IPS-18c (cell line): ENCODE data around the gene IPO7.
A peak's percentile ranks its signal among the peaks of the same experiment; 100 is the strongest.
"Not testable (repeated sequence)": the region's sequence is repeated elsewhere in the genome, so short reads cannot be mapped to it uniquely, and the experiment has no call there.

Experiments used
- H3K4me3 ChIP-seq: 2 replicates; pipeline ENCODE4 v1.7.0; 2013; ENCODE audit warnings: low read depth, mild to moderate bottlenecking, low read length, moderate library complexity; ENCODE audit not compliant: insufficient read depth
- H3K9me3 ChIP-seq: one replicate; pipeline ENCODE4 v1.6.1; 2013; ENCODE audit warnings: mild to moderate bottlenecking, low read length, moderate library complexity; ENCODE audit not compliant: control insufficient read depth, insufficient read depth

The IPO7 gene

DNA sequence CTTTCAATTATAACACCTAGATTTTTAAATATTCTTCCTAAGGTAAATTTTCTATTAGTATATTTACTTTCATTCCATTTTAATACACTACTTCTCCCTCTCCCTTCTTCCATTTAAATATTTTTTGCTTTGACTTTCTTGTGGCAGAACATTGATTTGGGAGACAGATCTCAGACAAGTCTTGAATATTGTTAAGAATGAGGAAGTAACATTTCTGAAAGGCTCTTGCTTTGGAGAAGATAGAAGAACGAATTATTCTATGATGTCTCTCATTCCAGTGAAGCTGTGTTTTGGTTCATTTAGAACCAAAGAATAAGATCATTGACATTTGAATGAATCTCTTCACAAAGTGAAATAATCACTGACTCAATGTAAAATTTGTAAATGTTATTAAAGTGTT, 2.4 kb downstream of the IPO7 start:
- H3K9me3 ChIP-seq, result peaks cover 2% of the 10 kb centered on the region
- H3K4me3 ChIP-seq, result no peak overlapping the region

DNA sequence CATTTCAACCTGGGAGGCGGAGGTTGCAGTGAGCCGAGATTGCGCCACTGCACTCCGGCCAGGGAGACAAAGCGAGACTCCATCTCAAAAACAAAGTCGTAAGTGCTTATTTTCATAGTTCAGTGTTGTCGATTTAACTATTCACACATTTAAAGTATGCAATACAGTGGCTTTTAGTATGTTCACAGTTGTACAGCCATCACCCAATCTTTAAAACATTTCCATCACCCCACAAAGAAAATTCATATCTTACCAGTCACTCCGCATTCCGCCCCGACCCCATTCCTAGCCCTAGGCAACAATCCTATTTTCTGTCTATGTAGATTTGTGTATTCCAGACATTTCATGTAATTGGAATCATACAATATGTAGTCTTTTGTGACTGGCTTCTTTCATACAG, 11.9 kb downstream of the IPO7 start:
- Histone ChIP-seq H3K9me3 (no peaks in the 10 kb centered on the region), H3K4me3 (no peak overlapping the region)

DNA sequence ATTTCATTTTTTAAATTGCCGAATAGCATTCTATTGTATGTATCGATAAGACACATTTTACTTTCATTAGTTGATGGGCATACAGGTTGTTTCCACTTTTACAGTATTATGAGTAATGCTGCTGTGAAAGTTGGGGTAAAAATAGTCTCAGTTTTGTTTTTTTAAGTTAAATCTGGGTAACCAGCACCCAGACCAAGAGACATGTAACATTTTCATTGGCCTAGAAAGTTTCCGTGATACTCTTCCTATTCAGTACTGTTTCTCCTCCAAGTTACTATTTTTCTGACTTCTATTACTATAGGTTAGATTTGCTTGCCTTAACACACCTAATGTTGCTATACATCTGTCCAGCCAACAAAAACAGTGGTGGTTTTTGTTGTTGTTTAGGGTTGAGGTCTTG, 12.3 kb downstream of the IPO7 start:
- H3K9me3 ChIP-seq, result no peaks in the 10 kb centered on the region
- H3K4me3 ChIP-seq, result no peak overlapping the region

DNA sequence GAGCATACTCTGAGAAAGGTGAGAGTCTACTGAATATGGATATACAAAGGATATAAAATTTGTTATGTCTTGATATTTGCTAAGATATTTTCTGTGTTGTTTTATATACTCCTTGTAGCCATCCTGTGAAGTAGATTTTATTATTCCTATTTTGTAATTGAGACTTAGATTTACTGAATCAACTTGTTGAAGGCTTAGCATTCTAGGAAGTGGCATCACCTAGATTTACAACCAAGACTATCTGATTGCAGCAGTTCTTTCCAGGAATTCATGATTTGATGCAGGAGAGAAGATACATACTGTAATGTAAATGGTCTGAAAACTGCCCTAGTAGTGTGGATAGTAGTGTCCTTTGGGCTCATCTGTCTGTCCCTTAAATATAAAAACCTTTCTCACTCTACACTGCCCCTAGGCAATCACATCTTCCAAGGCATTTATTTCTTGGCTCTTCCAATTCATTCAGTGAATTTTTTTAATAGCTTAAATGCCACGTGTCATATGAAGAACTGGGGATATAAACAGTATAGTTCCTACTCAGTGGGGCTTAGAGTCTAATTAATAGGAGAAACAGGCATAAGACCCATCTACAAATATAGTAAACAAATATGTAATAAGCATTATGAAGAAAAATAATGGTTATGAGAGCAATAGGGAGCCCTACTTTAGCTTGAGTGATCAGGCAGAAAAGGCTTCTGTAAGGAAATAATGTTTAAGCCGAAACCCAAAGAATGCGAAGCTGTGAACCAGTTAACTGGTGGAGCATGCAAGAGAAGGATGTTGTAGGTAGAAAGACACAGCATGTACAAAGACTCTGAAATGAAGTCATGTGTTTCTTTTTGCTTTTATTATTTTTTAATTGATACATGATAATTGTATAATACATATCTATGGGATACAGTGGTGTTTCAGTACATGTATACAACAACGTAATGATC, 13.6 kb downstream of the IPO7 start:
- no peaks in the 10 kb centered on the region for H3K9me3 ChIP-seq
- no peak overlapping the region for H3K4me3 ChIP-seq

DNA sequence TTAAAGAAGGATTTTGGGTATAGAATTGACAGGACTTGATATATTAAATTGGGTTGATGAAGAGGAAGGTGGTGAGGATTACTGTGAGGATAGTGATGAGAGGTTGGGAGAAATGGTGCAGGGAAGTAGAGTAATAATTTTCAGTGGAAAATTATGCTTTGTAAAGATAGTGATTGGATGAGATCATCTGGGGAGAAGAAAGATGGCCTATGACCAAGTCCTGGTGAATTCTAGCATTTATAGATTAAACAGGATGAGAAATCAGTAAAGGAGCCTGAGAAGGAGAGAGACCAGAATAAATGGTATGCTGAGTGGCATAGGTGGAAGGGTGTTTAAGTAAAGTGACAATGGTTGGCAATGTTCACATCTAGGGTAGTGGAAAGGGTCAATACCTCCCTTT, 15.0 kb downstream of the IPO7 start:
- no peak overlapping the region for H3K4me3 ChIP-seq
- H3K9me3 ChIP-seq, result peaks cover under 1% of the 10 kb centered on the region

DNA sequence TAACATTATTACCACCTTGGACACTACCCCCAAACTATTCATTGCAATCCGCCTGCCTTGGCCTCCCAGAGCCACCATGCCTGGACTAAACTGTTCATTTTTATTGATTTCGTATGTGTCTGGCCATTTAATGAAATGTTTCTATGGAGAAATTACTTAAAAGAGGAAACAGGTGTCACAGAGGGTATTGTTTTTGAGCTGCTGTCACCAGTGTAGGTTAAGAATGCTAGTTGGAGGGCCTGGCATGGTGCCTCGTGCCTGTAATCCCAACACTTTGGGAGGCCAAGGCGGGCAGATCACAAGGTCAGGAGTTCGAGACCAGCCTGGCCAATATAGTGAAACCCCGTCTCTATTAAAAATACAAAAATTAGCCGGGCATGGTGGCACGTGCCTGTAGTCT, 17.4 kb downstream of the IPO7 start:
- not testable (repeated sequence) for H3K9me3 ChIP-seq, H3K4me3 ChIP-seq

DNA sequence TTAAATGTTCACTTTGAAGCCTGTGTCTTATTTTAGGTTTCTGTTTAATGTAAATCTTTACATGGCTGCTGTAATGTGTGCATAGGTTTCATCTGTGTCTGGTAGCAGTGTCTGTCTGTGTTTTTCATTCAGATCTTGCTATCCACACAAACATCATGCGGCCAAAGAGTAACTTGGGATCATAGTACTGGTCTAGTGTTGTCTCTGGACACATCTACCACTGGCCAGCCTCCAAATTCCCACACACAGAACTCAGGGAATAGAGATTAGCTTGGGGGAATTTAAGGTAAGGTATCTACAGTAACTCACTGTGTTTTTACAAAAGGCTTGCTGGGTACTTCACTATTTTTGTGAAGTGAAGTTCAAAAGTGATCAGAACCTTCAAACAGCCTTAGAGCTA, 44.3 kb downstream of the IPO7 start:
- H3K4me3 ChIP-seq, result no peak overlapping the region
- no peaks in the 10 kb centered on the region for H3K9me3 ChIP-seq

DNA sequence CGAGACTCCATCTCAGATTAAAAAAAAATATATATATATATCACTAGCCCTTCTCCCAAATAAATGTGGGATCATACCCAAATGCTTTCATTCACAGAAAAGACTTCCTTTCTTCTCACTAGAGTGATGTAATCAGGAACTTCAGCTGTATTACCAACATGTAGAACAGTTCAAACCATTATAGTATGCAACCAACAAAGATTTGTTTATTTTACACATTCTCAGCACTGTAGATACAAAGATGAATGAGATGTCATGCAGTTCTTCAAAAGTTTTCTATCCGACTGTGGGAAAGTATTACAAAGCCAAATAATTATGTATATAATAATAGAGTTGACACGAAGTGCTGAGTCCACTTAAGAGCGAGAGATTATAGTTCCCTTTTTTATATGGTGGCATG, 54.2 kb downstream of the IPO7 start:
- H3K4me3 ChIP-seq, result no peak overlapping the region
- H3K9me3 ChIP-seq, result no peaks in the 10 kb centered on the region

DNA sequence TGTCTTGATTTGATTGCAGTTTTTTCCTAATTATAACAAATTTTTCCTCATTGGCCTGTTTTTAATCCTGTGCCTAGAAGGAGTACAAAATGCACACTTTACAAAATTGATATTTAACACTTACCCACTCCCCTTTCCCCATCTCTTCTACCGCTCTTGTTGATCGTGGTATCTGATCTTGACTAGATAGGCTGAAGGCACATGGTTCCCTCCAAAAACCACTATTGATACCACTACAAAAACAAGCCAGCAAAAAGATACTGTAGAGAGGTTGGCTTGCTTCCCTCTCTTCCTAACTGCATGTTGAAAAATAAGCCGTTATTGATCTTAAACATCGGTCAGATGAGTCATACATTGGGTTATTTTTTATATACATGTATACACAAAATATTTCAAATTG, 61.8 kb downstream of the IPO7 start:
- Histone ChIP-seq H3K9me3 (peaks cover 2% of the 10 kb centered on the region), H3K4me3 (no peak overlapping the region)

DNA sequence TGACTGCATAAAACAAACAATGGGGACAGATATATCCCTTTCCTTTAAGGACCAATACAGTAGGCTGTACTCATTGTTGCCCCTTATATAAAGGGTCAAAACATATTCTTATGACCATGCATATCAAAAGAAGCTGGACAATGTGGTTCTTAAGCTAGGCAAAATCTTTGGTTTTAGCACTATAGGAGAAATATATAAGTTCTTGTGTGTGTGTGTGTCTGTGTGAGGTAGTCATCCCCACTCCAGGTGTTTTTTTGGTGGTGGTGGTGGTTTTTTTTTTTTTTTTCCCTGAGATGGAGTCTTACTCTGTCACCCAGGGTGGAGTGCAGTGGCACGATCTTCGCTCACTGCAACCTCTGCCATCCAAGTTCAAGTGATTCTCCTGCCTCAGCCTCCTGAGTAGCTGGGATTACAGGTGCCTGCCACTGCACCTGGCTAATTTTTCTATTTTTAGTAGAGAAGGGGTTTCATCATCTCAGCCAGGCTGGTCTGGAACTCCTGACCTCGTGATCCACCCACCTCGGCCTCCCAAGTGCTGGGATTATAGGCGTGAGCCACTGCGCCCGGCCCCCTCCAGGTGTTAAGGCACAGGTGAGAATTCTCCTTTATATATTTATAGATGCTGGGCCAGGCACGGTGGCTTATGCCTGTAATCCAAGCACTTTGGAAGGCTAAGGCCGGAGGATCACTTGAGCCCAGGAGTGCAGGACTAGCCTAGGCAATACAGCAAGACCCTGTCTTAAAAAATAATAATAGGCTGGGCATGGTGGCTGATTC, 64.3 kb downstream of the IPO7 start:
- peaks cover 6% of the 10 kb centered on the region for H3K9me3 ChIP-seq
- no peak overlapping the region for H3K4me3 ChIP-seq

DNA sequence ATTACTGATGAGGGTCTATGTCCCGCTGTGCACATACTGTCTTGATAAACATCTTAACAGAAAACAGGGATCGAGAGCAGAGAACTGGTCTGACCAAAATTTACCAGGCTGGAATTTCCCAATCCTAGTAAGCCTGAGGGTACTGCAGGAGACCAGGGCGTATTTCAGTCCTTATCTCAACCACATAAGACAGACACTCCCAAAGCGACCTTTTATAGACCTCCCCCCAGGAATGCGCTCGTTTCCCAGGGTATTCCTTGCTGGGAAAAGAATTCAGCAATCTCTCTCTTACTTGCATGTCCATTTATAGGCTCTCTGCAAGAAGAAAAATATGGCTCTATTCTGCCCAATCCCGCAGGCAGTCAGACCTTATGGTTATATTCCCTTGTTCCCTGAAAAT, 67.6 kb downstream of the IPO7 start:
- not testable (repeated sequence) for H3K4me3 ChIP-seq, H3K9me3 ChIP-seq

DNA sequence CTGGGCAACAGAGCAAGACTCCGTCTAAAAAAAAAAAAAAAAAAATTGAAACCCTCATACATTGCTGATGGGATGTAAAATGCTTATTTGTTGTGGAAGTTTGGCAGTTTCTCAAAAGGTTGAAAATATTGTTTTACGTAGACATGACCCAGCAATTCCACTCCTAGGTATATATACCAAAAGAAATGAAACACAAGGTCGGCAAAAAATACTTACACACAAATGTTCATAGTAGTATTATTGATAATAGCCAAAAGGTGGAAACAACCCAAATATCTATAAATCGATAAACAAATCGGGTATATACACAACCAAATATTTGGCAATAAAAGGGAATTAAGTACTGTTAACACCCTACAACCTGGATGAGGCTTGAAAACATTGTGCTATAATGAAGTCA, 71.3 kb downstream of the IPO7 start:
- Histone ChIP-seq H3K4me3 (no peak overlapping the region), H3K9me3 (peaks cover 4% of the 10 kb centered on the region)

DNA sequence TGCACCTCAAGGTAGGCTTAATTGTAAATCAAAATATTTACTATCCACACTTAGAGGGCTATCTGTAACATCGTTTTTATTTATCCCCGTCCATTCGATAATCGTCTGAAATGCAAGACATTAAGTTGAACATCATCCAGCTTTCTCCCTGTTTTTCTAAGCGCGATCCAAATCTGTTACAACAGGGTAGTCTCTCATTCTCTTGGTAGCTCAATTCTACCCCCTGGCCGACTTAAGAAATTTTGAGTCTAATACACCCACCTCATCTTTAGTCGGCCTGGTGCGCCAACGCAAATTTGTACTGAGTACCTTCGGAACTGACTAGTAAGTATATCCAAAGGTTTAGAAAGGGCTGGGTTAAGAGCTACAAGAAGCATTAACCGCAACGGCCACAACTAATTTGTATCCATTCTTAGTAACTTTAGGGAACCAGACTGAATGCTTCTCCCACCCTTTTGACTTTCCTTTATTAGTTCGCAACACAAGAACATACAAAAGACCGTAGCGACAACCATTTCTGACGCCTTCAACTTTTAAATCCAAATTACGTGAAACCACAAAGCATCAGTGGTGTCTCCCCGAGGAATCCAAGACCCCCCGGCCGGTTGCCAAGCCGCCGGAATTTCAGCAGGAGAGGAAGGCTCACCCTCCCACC, 75.3 kb downstream of the IPO7 start:
- Histone ChIP-seq H3K4me3 (peak overlapping the region; percentile 71), H3K9me3 (no peaks in the 10 kb centered on the region)

DNA sequence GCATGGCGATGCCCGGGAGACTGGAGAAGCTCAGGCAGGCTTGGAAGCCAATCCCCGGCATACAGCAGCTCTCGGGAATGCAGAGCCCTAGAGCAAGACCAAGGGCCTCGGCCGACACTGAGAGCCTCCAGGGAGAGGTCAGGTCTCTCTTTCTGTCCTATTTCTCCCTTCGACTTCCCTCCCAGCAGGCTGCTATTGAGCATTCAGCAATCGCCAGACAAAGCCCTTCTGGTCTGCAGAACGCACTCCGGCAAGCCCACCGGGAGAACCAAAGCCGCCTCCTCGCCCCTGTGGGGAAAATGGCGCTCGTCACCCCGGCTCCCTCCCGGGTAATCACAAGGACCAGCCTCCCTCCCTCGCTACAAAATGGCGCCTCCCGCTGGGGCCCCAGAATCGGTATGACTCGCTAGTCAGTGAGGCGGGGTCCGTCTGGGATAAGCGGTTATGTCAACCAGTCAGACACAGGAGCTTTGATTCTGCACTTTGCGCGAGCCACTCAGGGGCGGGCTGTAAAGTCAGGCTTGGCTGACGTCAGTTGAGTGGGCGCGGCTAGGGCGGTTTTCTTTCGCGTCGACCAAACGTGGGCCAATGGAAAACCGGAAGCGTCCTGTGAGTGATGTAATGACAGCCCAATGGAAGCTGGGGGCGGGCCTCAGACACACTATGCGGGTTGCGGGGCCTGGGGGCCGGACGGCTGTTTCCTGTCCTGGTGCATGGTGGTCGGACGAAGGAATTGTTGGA, 76.0 kb downstream of the IPO7 start, which contains the start of gene ZNF143:
TSS of gene ZNF143 (plus strand) at position 691 of the 741 bp plus-strand sequence. CDS start 10,297 bp downstream, outside the sequence.
- peak within 1 kb of the TSS; percentile 92 for H3K4me3 ChIP-seq
- H3K9me3 ChIP-seq, result no peaks in the 10 kb centered on the region

DNA sequence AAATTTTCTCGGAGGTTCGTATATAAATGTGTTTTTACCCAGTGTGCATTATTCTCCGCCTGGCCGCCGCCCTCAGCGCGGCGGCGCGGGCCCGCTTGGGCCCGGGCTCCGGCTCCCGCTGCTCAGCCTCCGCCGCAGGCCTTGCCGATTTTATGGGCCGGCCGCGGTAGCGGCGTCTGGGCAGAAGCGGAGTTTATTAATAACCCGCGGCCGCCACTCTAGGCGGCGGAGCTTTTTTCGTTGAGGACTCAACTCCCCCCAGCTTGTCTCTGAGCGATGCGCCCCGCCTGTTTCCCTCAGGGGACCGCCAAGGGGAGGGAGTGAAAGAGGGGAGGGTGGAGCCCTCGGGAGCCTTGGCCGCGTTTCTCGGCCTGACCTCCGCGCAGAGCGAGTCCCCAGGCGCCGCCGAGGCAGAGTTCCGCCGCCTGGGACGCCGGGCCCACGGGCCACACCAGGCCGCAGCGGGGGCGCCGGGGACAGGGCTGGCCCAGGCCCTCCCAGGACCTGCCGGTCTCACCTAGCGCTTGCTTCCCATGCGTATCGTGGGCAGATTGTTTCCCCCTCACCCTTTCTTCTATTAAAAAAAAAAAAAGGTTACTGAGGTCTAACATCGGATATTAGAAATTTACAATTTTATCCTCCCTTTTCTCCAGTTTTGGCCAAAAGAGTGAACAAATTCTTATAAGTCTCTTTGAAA, 76.8 kb downstream of the IPO7 start:
- peak overlapping the region; percentile 92 for H3K4me3 ChIP-seq
- H3K9me3 ChIP-seq, result no peaks in the 10 kb centered on the region

DNA sequence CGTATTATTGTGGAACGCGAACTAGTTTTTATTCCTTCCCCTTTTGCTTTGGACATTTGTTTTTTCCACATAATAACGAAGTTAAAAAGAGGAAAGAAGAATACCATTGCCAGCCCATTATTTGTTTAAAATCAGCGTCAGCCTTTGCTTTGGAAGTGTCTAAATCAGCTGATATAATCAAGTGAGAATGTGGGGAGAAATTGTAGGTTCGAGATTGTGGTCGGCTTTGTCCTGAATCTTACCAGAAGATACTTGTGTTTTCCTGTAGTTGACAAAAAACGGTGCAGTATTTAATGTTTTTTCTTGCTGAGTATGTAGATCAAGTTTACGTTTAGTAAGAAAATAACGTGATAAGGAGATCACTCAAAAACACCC, 77.3 kb downstream of the IPO7 start:
- Histone ChIP-seq H3K9me3 (no peaks in the 10 kb centered on the region), H3K4me3 (peak overlapping the region; percentile 92)
